Activated T-cell treated with anti-CD3 and anti-CD28 coated beads, Interleukin-2, amount 50 U/mL, for 4 hours (primary cell): ENCODE results near the gene FOXB2. TPM values are rescaled to one million over a fixed set of nuclear protein-coding genes. Genes with fewer than 3 reads are reported as not detected.
A peak's percentile ranks its signal among the peaks of the same experiment; 100 is the strongest.
"Not testable (repeated sequence)": the region's sequence is repeated elsewhere in the genome, so short reads cannot be mapped to it uniquely, and the experiment has no call there.

ENCODE experiments used
- ATAC-seq, 2 donors: fragments of 200-7000 bp; cut with Tn5 transposase; one replicate each; pipeline ENCODE4 v1.10.0; 2021
- DNase-seq: peaks from one replicate; pipeline ENCODE4 v3.0.0-alpha.2; 2020
- H3K27me3 Mint-ChIP-seq: one replicate; pipeline ENCODE4 v1.8.0; 2021; ENCODE audit warnings: low read depth, mixed read lengths
- H3K36me3 Mint-ChIP-seq: one replicate; pipeline ENCODE4 v1.8.0; 2022; ENCODE audit warnings: mixed read lengths; ENCODE audit not compliant: insufficient read depth
- H3K4me1 Mint-ChIP-seq: one replicate; pipeline ENCODE4 v1.8.0; 2021; ENCODE audit warnings: low read depth, mixed read lengths
- H3K4me3 Mint-ChIP-seq: one replicate; pipeline ENCODE4 v1.8.0; 2021; ENCODE audit warnings: mild to moderate bottlenecking, moderate library complexity, mixed read lengths
- H3K9me3 Mint-ChIP-seq: one replicate; pipeline ENCODE4 v1.8.0; 2021; ENCODE audit warnings: mixed read lengths
- total RNA-seq, 3 donors: library from RNA; stranded (reverse); gene quantifications; one replicate each; pipeline ENCODE4 v1.2.1, GENCODE V29; 2021

The FOXB2 gene
- not detected for total RNA-seq

- no peaks in the 10 kb centered on the region for H3K9me3 Mint-ChIP-seq
- peak within 1 kb of the TSS; percentile 54 for H3K4me3 Mint-ChIP-seq
- ATAC-seq (no peak), DNase-seq (no peak)
- peaks cover 37% of the 10 kb centered on the region for H3K4me1 Mint-ChIP-seq
- H3K27me3 Mint-ChIP-seq: peaks cover 85% of the 10 kb centered on the region
- no peaks in the 10 kb centered on the region for H3K36me3 Mint-ChIP-seq
These were observed at the start of gene FOXB2 for GRCh38 chr9:77019236-77019925. FOXB2 (plus strand) TSS chr9:77019655; CDS start chr9:77019655, 0 bp downstream.

GRCh38 chr9:76969716-76970115 lies 49.7 kb upstream of the FOXB2 start:
- H3K4me3 Mint-ChIP-seq: no peak overlapping the region

GRCh38 chr9:76978831-76979230 lies 40.6 kb upstream of the FOXB2 start:
- H3K9me3 Mint-ChIP-seq, ATAC-seq, DNase-seq, H3K4me3 Mint-ChIP-seq, H3K4me1 Mint-ChIP-seq, H3K36me3 Mint-ChIP-seq: not testable (repeated sequence)
- peaks cover 12% of the 10 kb centered on the region for H3K27me3 Mint-ChIP-seq

More at GRCh38 chr9:76969716-76970115, 49.7 kb upstream of the FOXB2 start:
- no peak for ATAC-seq
- H3K36me3 Mint-ChIP-seq: no peaks in the 10 kb centered on the region
- peaks cover 7% of the 10 kb centered on the region for H3K9me3 Mint-ChIP-seq
- no peak for DNase-seq
- no peaks in the 10 kb centered on the region for H3K4me1 Mint-ChIP-seq
- H3K27me3 Mint-ChIP-seq: peaks cover 6% of the 10 kb centered on the region

GRCh38 chr9:76980566-76980965 lies 38.9 kb upstream of the FOXB2 start:
- Mint-ChIP-seq H3K9me3 (no peaks in the 10 kb centered on the region), H3K36me3 (no peaks in the 10 kb centered on the region), H3K4me3 (no peak overlapping the region), H3K27me3 (peaks cover 14% of the 10 kb centered on the region), H3K4me1 (no peaks in the 10 kb centered on the region)
- DNase-seq (no peak), ATAC-seq (no peak)

GRCh38 chr9:76984486-76984885 lies 35.0 kb upstream of the FOXB2 start:
- no peaks in the 10 kb centered on the region for H3K36me3 Mint-ChIP-seq

GRCh38 chr9:76985581-76985980 lies 33.9 kb upstream of the FOXB2 start:
- H3K27me3 Mint-ChIP-seq: peaks cover 7% of the 10 kb centered on the region
- no peaks in the 10 kb centered on the region for H3K9me3 Mint-ChIP-seq
- ATAC-seq (no peak), DNase-seq (no peak)
- H3K36me3 Mint-ChIP-seq: no peaks in the 10 kb centered on the region
- H3K4me1 Mint-ChIP-seq: no peaks in the 10 kb centered on the region
- no peak overlapping the region for H3K4me3 Mint-ChIP-seq

More at GRCh38 chr9:76984486-76984885, 35.0 kb upstream of the FOXB2 start:
- Mint-ChIP-seq H3K27me3 (peaks cover 7% of the 10 kb centered on the region), H3K4me1 (no peaks in the 10 kb centered on the region), H3K9me3 (no peaks in the 10 kb centered on the region), H3K4me3 (no peak overlapping the region)
- ATAC-seq (no peak), DNase-seq (no peak)

GRCh38 chr9:76987594-76988200 lies 31.8 kb upstream of the FOXB2 start:
- Mint-ChIP-seq H3K4me3 (no peak overlapping the region), H3K9me3 (no peaks in the 10 kb centered on the region), H3K27me3 (peaks cover 7% of the 10 kb centered on the region), H3K4me1 (no peaks in the 10 kb centered on the region), H3K36me3 (no peaks in the 10 kb centered on the region)
- ATAC-seq (no peak), DNase-seq (no peak)

GRCh38 chr9:76988941-76989340 lies 30.5 kb upstream of the FOXB2 start:
- Mint-ChIP-seq H3K4me1 (no peaks in the 10 kb centered on the region), H3K36me3 (no peaks in the 10 kb centered on the region), H3K9me3 (no peaks in the 10 kb centered on the region), H3K27me3 (peaks cover 7% of the 10 kb centered on the region), H3K4me3 (no peak overlapping the region)
- DNase-seq: no peak
- no peak for ATAC-seq

- no peak for ATAC-seq
- H3K4me1 Mint-ChIP-seq: no peaks in the 10 kb centered on the region
- H3K9me3 Mint-ChIP-seq: no peaks in the 10 kb centered on the region
- H3K4me3 Mint-ChIP-seq: no peak overlapping the region
- peaks cover 7% of the 10 kb centered on the region for H3K27me3 Mint-ChIP-seq
- no peak for DNase-seq
- no peaks in the 10 kb centered on the region for H3K36me3 Mint-ChIP-seq
These were observed 30.0 kb upstream of the FOXB2 start for GRCh38 chr9:76989501-76989900.

GRCh38 chr9:76996700-76997099 lies 22.8 kb upstream of the FOXB2 start:
- H3K9me3 Mint-ChIP-seq: no peaks in the 10 kb centered on the region
- ATAC-seq (no peak), DNase-seq (no peak)

GRCh38 chr9:76999261-76999660 lies 20.2 kb upstream of the FOXB2 start:
- no peak for ATAC-seq

More at GRCh38 chr9:76996700-76997099, 22.8 kb upstream of the FOXB2 start:
- Mint-ChIP-seq H3K36me3 (no peaks in the 10 kb centered on the region), H3K4me1 (no peaks in the 10 kb centered on the region), H3K4me3 (no peak overlapping the region), H3K27me3 (peaks cover 9% of the 10 kb centered on the region)

GRCh38 chr9:77000330-77000729 lies 19.1 kb upstream of the FOXB2 start:
- Mint-ChIP-seq H3K27me3 (peaks cover 24% of the 10 kb centered on the region), H3K36me3 (no peaks in the 10 kb centered on the region), H3K9me3 (no peaks in the 10 kb centered on the region), H3K4me3 (no peak overlapping the region), H3K4me1 (no peaks in the 10 kb centered on the region)
- ATAC-seq: no peak
- no peak for DNase-seq

More at GRCh38 chr9:76999261-76999660, 20.2 kb upstream of the FOXB2 start:
- peaks cover 17% of the 10 kb centered on the region for H3K27me3 Mint-ChIP-seq
- no peak overlapping the region for H3K4me3 Mint-ChIP-seq
- no peak for DNase-seq
- no peaks in the 10 kb centered on the region for H3K36me3 Mint-ChIP-seq
- no peaks in the 10 kb centered on the region for H3K9me3 Mint-ChIP-seq
- H3K4me1 Mint-ChIP-seq: no peaks in the 10 kb centered on the region

- Mint-ChIP-seq H3K36me3 (no peaks in the 10 kb centered on the region), H3K9me3 (no peaks in the 10 kb centered on the region), H3K4me3 (no peak overlapping the region), H3K4me1 (no peaks in the 10 kb centered on the region), H3K27me3 (peaks cover 24% of the 10 kb centered on the region)
- ATAC-seq (no peak), DNase-seq (no peak)
These were observed 16.1 kb upstream of the FOXB2 start for GRCh38 chr9:77003366-77003765.

- ATAC-seq: no peak
- H3K9me3 Mint-ChIP-seq: no peaks in the 10 kb centered on the region
- H3K4me3 Mint-ChIP-seq: no peak overlapping the region
- H3K4me1 Mint-ChIP-seq: no peaks in the 10 kb centered on the region
- peaks cover 27% of the 10 kb centered on the region for H3K27me3 Mint-ChIP-seq
- DNase-seq: no peak
- H3K36me3 Mint-ChIP-seq: no peaks in the 10 kb centered on the region
These were observed 14.2 kb upstream of the FOXB2 start for GRCh38 chr9:77005216-77005615.

- no peak for DNase-seq
- H3K27me3 Mint-ChIP-seq: peaks cover 52% of the 10 kb centered on the region
- no peak for ATAC-seq
- no peak overlapping the region for H3K4me3 Mint-ChIP-seq
- no peaks in the 10 kb centered on the region for H3K9me3 Mint-ChIP-seq
- no peaks in the 10 kb centered on the region for H3K36me3 Mint-ChIP-seq
- H3K4me1 Mint-ChIP-seq: peaks cover 2% of the 10 kb centered on the region
These were observed 8.9 kb upstream of the FOXB2 start for GRCh38 chr9:77010527-77010926.
